Measurements from ENCODE around the gene ZNF683. TPM values are rescaled to one million over a fixed set of nuclear protein-coding genes. Genes with fewer than 3 reads are reported as not detected.
"Not testable (repeated sequence)": the region's sequence is repeated elsewhere in the genome, so short reads cannot be mapped to it uniquely, and the experiment has no call there.

Gene ZNF683
- polyA plus RNA-seq, 2 donors = 0.28 to 0.51 TPM

DNA sequence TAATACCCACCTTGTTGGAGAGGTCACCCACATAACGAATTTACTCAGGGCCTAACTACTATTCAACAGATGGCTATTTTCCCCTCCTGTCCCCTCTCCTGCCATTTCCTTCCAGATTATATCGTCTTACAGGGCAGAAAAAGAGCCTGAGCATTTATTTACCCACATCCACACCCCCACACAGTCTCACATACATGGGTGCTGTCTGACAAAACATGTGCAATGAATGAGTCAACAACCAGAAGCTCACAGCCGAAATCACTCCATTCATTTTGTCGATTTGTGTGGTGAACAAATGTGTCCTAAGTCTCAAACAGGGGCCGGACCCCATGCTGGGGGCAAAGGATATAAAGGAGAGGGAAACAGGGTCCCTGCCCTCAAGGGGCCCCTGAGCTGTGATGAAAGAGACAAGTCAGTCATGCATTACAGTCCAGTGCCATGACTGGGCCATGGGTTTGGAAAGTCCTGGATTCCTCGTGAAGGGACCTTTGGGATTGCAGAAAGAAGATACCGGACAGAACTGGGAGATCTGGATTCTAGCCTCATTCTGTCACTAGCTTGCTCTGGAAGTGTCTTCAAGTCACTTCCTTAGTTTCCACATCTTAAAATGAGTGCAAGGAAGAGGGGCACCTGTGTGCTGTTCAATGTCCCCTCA lies 16.4 kb upstream of the ZNF683 start:
- Histone ChIP-seq H3K27ac (ENCODE audit: low read depth in 2 of 2, low read length in 1 of 2) (no peak overlapping the region), H3K36me3 (ENCODE audit: control insufficient read depth in 2 of 2, insufficient read depth in 2 of 2, low read length in 1 of 2) (no peaks in the 10 kb centered on the region), H3K4me3 (ENCODE audit: low read depth in 1 of 2, low read length in 2 of 2) (no peak overlapping the region), H3K27me3 (ENCODE audit: control insufficient read depth in 1 of 2, insufficient read depth in 2 of 2, low read length in 2 of 2) (no peaks in the 10 kb centered on the region), H3K9me3 (ENCODE audit: control insufficient read depth in 2 of 2, insufficient read depth in 1 of 2, low read depth in 1 of 2, low read length in 1 of 2) (peaks cover 0 to 3% of the 10 kb centered on the region in 2 donors), H3K4me1 (ENCODE audit: control insufficient read depth in 2 of 2, insufficient read depth in 2 of 2, low read length in 1 of 2) (no peaks in the 10 kb centered on the region)
- WGBS, 2 donors = 76 to 80% methylated on average over 7 of the region's 7 CpGs

DNA sequence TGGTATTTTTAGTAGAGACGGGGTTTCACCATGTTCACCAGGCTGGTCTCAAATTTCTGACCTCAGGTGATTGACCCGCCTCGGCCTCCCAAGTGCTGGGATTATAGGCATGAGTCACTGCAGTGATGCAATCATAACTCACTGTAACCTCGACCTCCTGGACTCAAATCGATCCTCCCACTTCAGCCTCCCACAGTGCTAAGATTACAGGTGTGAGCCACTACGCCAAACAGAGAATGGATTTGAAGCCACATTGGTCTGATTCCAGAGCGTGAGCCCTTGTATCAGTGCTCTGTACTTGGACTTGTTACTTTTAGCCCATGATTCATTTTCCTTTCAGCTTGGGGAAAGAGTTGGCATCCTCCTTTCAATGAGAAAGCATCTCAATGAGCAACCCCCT lies 14.9 kb upstream of the ZNF683 start:
- Histone ChIP-seq H3K27me3 (ENCODE audit: control insufficient read depth in 1 of 2, insufficient read depth in 2 of 2, low read length in 2 of 2) (no peaks in the 10 kb centered on the region), H3K27ac (ENCODE audit: low read depth in 2 of 2, low read length in 1 of 2) (no peak overlapping the region), H3K9me3 (ENCODE audit: control insufficient read depth in 2 of 2, insufficient read depth in 1 of 2, low read depth in 1 of 2, low read length in 1 of 2) (peaks cover 0 to 3% of the 10 kb centered on the region in 2 donors), H3K4me3 (ENCODE audit: low read depth in 1 of 2, low read length in 2 of 2) (no peak overlapping the region), H3K36me3 (ENCODE audit: control insufficient read depth in 2 of 2, insufficient read depth in 2 of 2, low read length in 1 of 2) (no peaks in the 10 kb centered on the region), H3K4me1 (ENCODE audit: control insufficient read depth in 2 of 2, insufficient read depth in 2 of 2, low read length in 1 of 2) (no peaks in the 10 kb centered on the region)
- 54 to 57% methylated on average over 7 of the region's 7 CpGs for WGBS, 2 donors

- H3K4me3 ChIP-seq (ENCODE audit: low read depth in 1 of 2, low read length in 2 of 2); H3K27me3 ChIP-seq (ENCODE audit: control insufficient read depth in 1 of 2, insufficient read depth in 2 of 2, low read length in 2 of 2); H3K36me3 ChIP-seq (ENCODE audit: control insufficient read depth in 2 of 2, insufficient read depth in 2 of 2, low read length in 1 of 2); H3K27ac ChIP-seq (ENCODE audit: low read depth in 2 of 2, low read length in 1 of 2); H3K4me1 ChIP-seq (ENCODE audit: control insufficient read depth in 2 of 2, insufficient read depth in 2 of 2, low read length in 1 of 2); H3K9me3 ChIP-seq (ENCODE audit: control insufficient read depth in 2 of 2, insufficient read depth in 1 of 2, low read depth in 1 of 2, low read length in 1 of 2): not testable (repeated sequence)
- WGBS, 2 donors = 73 to 80% methylated on average over 3 of the region's 3 CpGs
Observed at GRCh38 chr1:26385063-26385462, 12.5 kb upstream of the ZNF683 start.

- Histone ChIP-seq H3K9me3 (ENCODE audit: control insufficient read depth in 2 of 2, insufficient read depth in 1 of 2, low read depth in 1 of 2, low read length in 1 of 2) (peaks cover 0 to 3% of the 10 kb centered on the region in 2 donors), H3K4me1 (ENCODE audit: control insufficient read depth in 2 of 2, insufficient read depth in 2 of 2, low read length in 1 of 2) (no peaks in the 10 kb centered on the region), H3K36me3 (ENCODE audit: control insufficient read depth in 2 of 2, insufficient read depth in 2 of 2, low read length in 1 of 2) (no peaks in the 10 kb centered on the region), H3K27me3 (ENCODE audit: control insufficient read depth in 1 of 2, insufficient read depth in 2 of 2, low read length in 2 of 2) (no peaks in the 10 kb centered on the region), H3K4me3 (ENCODE audit: low read depth in 1 of 2, low read length in 2 of 2) (no peak overlapping the region), H3K27ac (ENCODE audit: low read depth in 2 of 2, low read length in 1 of 2) (no peak overlapping the region)
- 71 to 72% methylated on average over 3 of the region's 3 CpGs for WGBS, 2 donors
Observed at GRCh38 chr1:26384076-26384475, 11.5 kb upstream of the ZNF683 start.

GRCh38 chr1:26378879-26379251 lies 6.3 kb upstream of the ZNF683 start:
- 95 to 97% methylated on average over 3 of the region's 3 CpGs for WGBS, 2 donors
- no peak overlapping the region for H3K4me3 ChIP-seq (ENCODE audit: low read depth in 1 of 2, low read length in 2 of 2)
- H3K36me3 ChIP-seq (ENCODE audit: control insufficient read depth in 2 of 2, insufficient read depth in 2 of 2, low read length in 1 of 2) = no peaks in the 10 kb centered on the region
- H3K9me3 ChIP-seq (ENCODE audit: control insufficient read depth in 2 of 2, insufficient read depth in 1 of 2, low read depth in 1 of 2, low read length in 1 of 2) = no peaks in the 10 kb centered on the region
- H3K4me1 ChIP-seq (ENCODE audit: control insufficient read depth in 2 of 2, insufficient read depth in 2 of 2, low read length in 1 of 2) = peaks cover 0 to 6% of the 10 kb centered on the region in 2 donors
- H3K27me3 ChIP-seq (ENCODE audit: control insufficient read depth in 1 of 2, insufficient read depth in 2 of 2, low read length in 2 of 2) = no peaks in the 10 kb centered on the region
- no peak overlapping the region for H3K27ac ChIP-seq (ENCODE audit: low read depth in 2 of 2, low read length in 1 of 2)

DNA sequence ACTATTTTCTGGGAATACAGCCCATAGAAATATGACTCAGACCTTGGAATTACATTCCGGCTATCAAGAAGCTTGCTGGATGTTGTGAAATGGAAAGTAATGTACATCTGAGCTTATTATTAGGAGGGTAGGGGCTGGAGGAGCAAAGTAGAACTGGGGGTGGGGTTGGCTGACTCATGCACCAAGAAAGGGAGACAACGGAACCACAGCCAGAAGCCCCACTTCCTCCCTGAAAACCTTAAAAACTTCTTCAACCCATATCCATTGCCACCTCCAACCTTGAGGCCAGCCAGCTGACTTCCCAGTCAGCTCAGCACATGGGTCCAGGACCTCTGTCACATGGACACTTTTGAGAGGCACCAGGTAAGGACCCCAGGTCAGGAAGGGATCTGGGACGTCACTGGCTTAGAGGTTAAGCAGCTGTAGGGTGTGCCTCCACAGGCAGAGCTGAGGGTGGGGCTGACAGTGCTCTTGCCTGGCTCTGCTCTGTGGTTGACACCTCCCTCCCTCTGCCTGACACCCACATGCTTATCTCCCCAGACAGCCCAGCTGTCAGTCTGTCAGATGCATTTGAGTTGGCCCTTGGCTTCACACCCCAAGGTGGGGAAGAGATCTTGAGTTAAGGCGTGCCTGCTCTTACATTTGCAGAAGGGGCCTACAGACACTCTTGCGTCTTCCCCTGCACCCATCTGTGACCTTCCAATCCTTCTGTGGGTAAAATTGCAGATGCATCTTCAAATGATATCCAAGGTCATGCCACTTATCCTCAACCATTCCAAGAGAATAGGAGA lies 5.7 kb upstream of the ZNF683 start:
- Histone ChIP-seq H3K4me3 (ENCODE audit: low read depth in 1 of 2, low read length in 2 of 2) (no peak overlapping the region), H3K4me1 (ENCODE audit: control insufficient read depth in 2 of 2, insufficient read depth in 2 of 2, low read length in 1 of 2) (peaks cover 0 to 6% of the 10 kb centered on the region in 2 donors), H3K9me3 (ENCODE audit: control insufficient read depth in 2 of 2, insufficient read depth in 1 of 2, low read depth in 1 of 2, low read length in 1 of 2) (no peaks in the 10 kb centered on the region), H3K27ac (ENCODE audit: low read depth in 2 of 2, low read length in 1 of 2) (peak overlapping the region; percentile 39 to 75), H3K36me3 (ENCODE audit: control insufficient read depth in 2 of 2, insufficient read depth in 2 of 2, low read length in 1 of 2) (no peaks in the 10 kb centered on the region), H3K27me3 (ENCODE audit: control insufficient read depth in 1 of 2, insufficient read depth in 2 of 2, low read length in 2 of 2) (no peaks in the 10 kb centered on the region)
- 28 to 29% methylated on average over 5 of the region's 5 CpGs for WGBS, 2 donors

- Histone ChIP-seq H3K9me3 (ENCODE audit: control insufficient read depth in 2 of 2, insufficient read depth in 1 of 2, low read depth in 1 of 2, low read length in 1 of 2) (no peaks in the 10 kb centered on the region), H3K27me3 (ENCODE audit: control insufficient read depth in 1 of 2, insufficient read depth in 2 of 2, low read length in 2 of 2) (no peaks in the 10 kb centered on the region), H3K4me1 (ENCODE audit: control insufficient read depth in 2 of 2, insufficient read depth in 2 of 2, low read length in 1 of 2) (peaks cover 0 to 6% of the 10 kb centered on the region in 2 donors)
Observed at GRCh38 chr1:26376050-26376449, 3.5 kb upstream of the ZNF683 start.

DNA sequence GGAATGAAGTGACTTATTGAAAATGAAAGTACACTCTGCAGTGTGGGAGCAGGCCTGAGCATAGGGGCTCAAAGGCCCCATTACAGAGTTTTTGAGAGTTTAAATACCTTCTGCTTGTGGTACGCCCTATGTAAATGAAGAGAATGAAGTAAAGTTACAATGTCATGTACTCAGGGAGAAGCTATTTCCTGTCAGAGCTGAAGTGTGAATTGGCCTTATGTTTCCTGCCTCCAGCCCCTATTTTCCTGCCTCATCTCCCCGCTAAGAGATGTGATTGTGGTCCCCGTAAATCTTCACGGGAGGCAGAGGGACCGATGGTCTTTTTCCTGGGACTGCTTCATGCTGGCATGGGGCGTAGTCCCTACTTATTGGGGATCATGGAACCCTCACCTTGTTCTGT lies 2.5 kb upstream of the ZNF683 start:
- Histone ChIP-seq H3K27ac (ENCODE audit: low read depth in 2 of 2, low read length in 1 of 2) (peak overlapping the region in 1 of 2 donors; percentile 7), H3K9me3 (ENCODE audit: control insufficient read depth in 2 of 2, insufficient read depth in 1 of 2, low read depth in 1 of 2, low read length in 1 of 2) (no peaks in the 10 kb centered on the region), H3K27me3 (ENCODE audit: control insufficient read depth in 1 of 2, insufficient read depth in 2 of 2, low read length in 2 of 2) (no peaks in the 10 kb centered on the region), H3K4me3 (ENCODE audit: low read depth in 1 of 2, low read length in 2 of 2) (no peak overlapping the region), H3K4me1 (ENCODE audit: control insufficient read depth in 2 of 2, insufficient read depth in 2 of 2, low read length in 1 of 2) (peaks cover 0 to 6% of the 10 kb centered on the region in 2 donors), H3K36me3 (ENCODE audit: control insufficient read depth in 2 of 2, insufficient read depth in 2 of 2, low read length in 1 of 2) (no peaks in the 10 kb centered on the region)
- 65 to 66% methylated on average over 6 of the region's 6 CpGs for WGBS, 2 donors

More at GRCh38 chr1:26376050-26376449, 3.5 kb upstream of the ZNF683 start:
- 92 to 96% methylated on average over 4 of the region's 4 CpGs for WGBS, 2 donors
- no peaks in the 10 kb centered on the region for H3K36me3 ChIP-seq (ENCODE audit: control insufficient read depth in 2 of 2, insufficient read depth in 2 of 2, low read length in 1 of 2)
- no peak overlapping the region for H3K4me3 ChIP-seq (ENCODE audit: low read depth in 1 of 2, low read length in 2 of 2)
- H3K27ac ChIP-seq (ENCODE audit: low read depth in 2 of 2, low read length in 1 of 2) = no peak overlapping the region

- not testable (repeated sequence) for H3K27ac ChIP-seq (ENCODE audit: low read depth in 2 of 2, low read length in 1 of 2); H3K36me3 ChIP-seq (ENCODE audit: control insufficient read depth in 2 of 2, insufficient read depth in 2 of 2, low read length in 1 of 2); H3K27me3 ChIP-seq (ENCODE audit: control insufficient read depth in 1 of 2, insufficient read depth in 2 of 2, low read length in 2 of 2); H3K4me3 ChIP-seq (ENCODE audit: low read depth in 1 of 2, low read length in 2 of 2); H3K4me1 ChIP-seq (ENCODE audit: control insufficient read depth in 2 of 2, insufficient read depth in 2 of 2, low read length in 1 of 2); H3K9me3 ChIP-seq (ENCODE audit: control insufficient read depth in 2 of 2, insufficient read depth in 1 of 2, low read depth in 1 of 2, low read length in 1 of 2)
- WGBS, 2 donors = 48 to 49% methylated on average over 2 of the region's 2 CpGs
Observed at GRCh38 chr1:26374361-26374760, 1.8 kb upstream of the ZNF683 start.

- H3K36me3 ChIP-seq (ENCODE audit: control insufficient read depth in 2 of 2, insufficient read depth in 2 of 2, low read length in 1 of 2) = no peaks in the 10 kb centered on the region
- 48 to 58% methylated on average over 2 of the region's 2 CpGs for WGBS, 2 donors
- H3K27ac ChIP-seq (ENCODE audit: low read depth in 2 of 2, low read length in 1 of 2) = no peak overlapping the region
- peaks cover 0 to 6% of the 10 kb centered on the region in 2 donors for H3K4me1 ChIP-seq (ENCODE audit: control insufficient read depth in 2 of 2, insufficient read depth in 2 of 2, low read length in 1 of 2)
- H3K27me3 ChIP-seq (ENCODE audit: control insufficient read depth in 1 of 2, insufficient read depth in 2 of 2, low read length in 2 of 2) = no peaks in the 10 kb centered on the region
- no peaks in the 10 kb centered on the region for H3K9me3 ChIP-seq (ENCODE audit: control insufficient read depth in 2 of 2, insufficient read depth in 1 of 2, low read depth in 1 of 2, low read length in 1 of 2)
- H3K4me3 ChIP-seq (ENCODE audit: low read depth in 1 of 2, low read length in 2 of 2) = no peak overlapping the region
Observed at GRCh38 chr1:26373789-26374188, 1.2 kb upstream of the ZNF683 start.

All from esophagus (tissue), 2 donors.